Stimulated activated CD8-positive, alpha-beta memory T cell treated with anti-CD3 and anti-CD28 coated beads, Interleukin-7, amount 100 ng/mL, for 1 hour (primary cell): ENCODE measurements around the gene DNAJB6.
"Not testable (repeated sequence)": the region's sequence is repeated elsewhere in the genome, so short reads cannot be mapped to it uniquely, and the experiment has no call there.

Experiments used
- DNase-seq, 2 donors: peaks; one replicate each; pipeline ENCODE4 v3.0.0-alpha.2; 2020; ENCODE audit warnings: low read depth in 2 of 2

Gene DNAJB6

DNA sequence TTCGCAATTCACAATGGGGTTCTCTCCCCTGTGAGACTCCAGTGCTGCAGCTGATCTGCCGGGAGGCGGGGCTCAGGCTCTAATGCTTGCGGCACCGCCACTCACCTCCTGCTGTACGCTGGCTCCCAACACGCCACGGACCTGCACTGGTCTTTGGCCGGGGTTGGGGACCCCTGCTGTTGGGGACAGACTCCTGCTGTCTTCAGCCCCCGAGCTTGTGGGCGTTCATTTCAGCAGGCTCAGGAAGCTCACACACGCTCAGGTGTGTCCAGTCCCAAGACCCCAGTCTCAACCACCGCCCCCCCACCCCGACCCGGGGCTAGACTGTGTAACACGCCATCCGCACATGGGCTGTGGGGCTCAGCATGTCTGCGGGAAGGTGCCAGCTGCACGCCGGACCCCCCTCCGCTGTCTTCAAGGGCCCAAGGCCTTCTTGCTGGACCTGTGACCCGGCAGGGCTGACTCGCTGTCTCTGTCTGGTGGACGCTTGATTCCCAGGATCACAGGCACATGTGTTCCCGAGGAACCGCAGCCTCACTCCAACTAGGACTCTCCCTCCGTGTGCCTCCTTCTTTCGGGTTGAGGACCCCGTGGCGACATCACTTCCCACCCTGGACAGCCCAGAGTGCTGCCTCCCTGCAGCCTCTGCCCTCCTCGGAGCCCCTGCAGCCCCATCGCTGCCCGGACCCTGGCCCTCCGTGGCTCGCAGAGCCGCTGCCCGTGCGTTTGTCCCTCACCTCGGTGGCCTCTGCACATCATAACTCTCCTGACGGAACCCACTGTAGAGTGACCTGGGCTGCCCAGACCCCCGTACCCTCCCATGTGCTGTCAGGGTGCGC is 106.4 kb downstream of the DNAJB6 start:
- no peak for DNase-seq

- no peak for DNase-seq
Observed at GRCh38 chr7:157444011-157444842, 107.4 kb downstream of the DNAJB6 start.

DNA sequence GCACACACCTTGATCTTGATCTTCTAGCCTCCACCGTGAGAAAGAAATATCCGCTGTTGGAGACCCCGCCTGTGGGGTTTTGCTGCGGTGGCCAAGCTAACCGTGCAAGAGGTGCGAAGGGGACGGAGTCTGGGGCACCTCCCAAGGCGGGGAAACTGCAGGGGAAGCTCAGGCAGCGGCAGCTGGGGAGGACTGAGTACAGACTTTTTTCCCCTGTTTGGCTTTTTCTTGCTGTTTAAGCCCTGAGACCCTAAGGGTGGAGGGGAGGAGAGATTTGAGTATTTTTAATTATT is 108.0 kb downstream of the DNAJB6 start:
- no peak for DNase-seq

DNA sequence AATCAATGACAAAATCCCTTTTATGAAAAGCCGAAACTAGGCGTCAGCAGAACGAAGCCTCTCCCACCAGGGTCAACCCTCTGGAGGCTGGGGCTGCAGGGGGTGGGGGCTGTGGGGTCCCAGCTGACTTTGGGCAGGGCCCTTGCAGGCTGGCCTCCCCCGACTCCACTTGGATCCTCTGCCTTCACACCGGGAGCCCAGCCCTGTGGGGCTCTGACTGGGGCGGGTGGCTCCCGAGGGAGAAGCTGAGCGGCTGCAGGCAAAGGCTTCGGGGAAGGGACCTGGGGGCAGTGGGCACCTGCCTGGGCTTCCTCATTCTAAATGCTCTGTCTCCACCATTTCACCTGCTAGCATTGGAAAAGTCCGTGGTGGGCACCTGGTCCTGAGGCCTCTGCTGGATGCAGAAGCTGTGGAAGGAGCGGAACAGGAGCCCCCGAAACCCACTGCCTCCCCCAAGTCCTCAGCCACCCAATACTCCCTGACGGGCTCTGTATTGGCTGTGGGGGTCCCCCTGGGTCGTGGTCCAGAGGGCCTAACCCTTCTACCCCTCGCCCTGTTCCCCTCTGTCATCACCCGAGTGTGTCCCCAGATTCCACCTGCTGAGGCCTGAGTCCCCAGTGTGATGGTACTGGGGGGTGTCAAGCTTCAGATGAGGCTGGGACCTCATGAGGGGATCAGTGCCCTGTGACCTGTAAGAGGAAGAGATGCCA is 108.6 kb downstream of the DNAJB6 start:
- no peak for DNase-seq

DNA sequence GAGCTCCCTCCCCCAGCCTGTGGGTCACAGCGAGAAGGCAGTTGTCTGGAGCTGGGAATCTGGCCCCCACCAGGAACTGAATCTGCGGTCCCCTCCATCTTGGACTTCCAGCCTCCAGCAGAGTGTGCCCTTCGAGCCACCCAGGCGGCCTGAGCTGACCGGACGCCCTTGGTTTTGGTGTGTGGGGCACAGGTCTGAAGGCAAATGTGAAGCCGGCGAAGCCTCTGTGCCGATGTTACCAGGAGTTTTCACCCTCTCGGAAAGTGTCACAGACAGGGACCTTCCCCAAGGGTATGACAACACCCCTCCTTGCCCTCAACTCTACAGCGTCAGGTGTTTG is 109.1 kb downstream of the DNAJB6 start:
- no peak for DNase-seq

GRCh38 chr7:157446322-157446721 is 109.5 kb downstream of the DNAJB6 start:
- no peak for DNase-seq

- not testable (repeated sequence) for DNase-seq
Observed at GRCh38 chr7:157454003-157454402, 117.2 kb downstream of the DNAJB6 start.

DNA sequence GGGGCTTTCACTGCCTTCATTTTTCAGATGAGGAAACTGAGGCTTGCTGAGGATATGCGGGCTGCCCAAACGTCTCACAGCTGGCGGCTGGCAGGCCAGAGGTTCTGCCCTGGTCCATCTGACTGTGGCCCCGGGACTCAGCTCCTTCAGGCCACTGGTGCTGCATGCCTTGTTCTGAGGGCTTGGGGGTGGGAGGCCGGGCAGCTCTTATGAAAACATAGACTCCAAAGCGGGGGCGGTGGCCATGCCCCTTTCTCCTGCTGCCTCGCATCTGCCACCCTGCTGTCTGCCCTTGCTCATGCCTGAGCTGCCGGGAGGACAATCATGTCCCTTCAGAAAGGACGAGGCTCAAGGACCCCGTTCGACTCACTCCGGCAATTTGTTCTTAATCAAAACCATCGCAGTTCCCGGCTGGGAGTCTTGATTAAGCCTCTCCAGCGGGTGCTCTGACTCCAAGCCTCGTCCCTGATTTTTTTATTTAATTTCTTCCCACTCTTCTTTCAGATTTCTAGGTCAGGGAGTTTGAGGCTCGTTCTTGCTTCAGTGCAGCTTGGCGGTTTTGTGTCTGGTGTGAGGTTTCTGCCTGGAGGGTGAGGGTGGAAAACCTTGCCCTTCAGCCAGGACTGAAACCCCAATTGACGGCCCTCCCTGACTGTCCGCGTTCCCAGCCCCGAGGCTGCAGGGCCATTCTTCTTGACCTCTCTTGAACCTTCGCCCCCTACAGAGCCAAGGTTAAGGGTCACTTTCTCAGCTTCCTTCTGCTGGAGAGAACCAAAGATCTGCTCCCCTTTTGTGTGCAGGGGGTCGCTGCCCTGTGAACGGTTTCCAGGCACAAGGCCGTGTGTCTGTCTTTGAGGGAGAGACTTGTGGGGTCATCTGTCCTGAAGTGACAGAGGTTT is 120.8 kb downstream of the DNAJB6 start:
- no peak for DNase-seq

- no peak for DNase-seq
Observed at GRCh38 chr7:157458254-157458633, 121.4 kb downstream of the DNAJB6 start.

DNA sequence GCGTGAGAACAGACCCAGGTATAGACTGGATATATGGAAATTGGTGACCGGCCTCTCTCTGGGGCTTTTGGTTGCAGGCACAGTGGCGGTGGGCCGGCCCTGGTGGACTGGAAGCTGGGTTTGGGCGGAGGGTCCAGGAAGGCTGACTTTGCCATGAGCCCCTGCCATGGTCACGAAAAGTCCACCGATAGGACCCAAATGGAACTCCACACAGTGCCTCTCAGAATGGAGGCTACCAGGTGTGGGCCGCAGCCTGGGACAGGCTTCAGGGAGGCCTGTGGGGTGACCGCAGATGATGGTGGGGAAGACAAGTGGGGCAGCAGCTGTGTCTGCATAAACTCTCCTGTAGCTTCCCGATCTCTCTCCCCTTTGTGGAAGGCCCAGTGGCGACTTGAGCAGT is 123.2 kb downstream of the DNAJB6 start:
- no peak for DNase-seq

GRCh38 chr7:157460721-157461120 is 123.9 kb downstream of the DNAJB6 start:
- no peak for DNase-seq

- DNase-seq = no peak
Observed at GRCh38 chr7:157461573-157462418, 125.0 kb downstream of the DNAJB6 start.

DNA sequence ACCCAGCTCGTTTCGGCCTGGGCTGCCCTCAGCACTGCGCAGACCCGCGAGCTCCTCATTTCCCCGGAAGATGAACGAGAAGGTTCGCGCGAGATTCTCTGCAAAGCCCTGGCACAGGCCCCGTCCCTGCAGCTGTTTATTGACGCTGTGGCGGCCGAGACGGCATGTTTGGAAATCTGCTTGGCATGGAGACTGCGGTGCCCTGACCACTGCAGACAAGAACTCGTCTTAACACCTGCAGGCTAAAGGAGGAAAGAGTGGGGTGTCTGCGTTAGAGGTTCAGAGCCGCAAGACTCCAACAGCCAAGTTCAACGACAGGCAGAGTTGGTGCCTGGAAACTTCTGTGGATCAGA is 125.6 kb downstream of the DNAJB6 start:
- no peak for DNase-seq

GRCh38 chr7:157462840-157463239 is 126.0 kb downstream of the DNAJB6 start:
- no peak for DNase-seq

- no peak for DNase-seq
Observed at GRCh38 chr7:157463245-157463644, 126.4 kb downstream of the DNAJB6 start.

DNA sequence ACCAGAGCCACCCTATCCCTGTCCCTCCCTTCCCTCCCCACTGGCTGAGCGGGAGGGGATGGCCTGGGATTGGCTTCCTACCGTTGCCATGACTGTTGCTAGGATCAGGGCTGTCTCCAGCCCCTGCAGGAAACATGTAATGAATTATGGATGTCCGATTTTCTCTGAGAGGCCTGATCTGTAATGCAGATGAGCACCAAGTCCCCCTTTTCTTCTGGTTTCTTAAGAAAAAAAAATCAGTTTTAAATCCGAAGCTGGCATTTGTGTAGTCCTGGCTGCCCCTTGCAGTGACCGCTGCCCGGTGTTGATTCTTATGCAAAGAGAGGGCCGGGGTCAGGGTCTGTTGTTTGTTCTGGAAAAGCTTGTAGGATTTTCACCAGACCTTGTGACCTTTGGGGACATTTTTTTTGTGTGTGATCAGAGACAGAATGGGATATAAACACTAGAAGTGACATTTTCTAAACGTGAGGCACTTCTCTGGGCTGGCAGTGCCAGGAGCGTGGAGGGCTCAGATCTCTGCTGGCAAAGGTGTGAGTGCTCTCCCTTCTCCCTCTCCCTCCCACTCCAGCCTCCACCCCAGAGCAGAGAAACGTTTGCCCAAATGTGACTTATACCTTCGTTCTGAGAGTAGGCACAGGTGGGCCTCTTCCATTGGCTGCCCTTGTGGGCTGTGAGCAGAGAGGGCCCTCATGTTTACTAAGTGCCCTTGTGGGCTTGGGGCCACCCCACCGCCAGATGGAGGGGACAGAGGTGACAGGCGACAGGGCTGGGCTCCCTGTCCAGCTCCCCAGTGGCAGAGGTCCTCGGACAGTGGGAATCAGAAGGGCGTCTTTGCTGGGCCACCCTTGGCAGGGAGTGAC is 127.5 kb downstream of the DNAJB6 start:
- DNase-seq = no peak

GRCh38 chr7:157464971-157465886 is 128.4 kb downstream of the DNAJB6 start:
- DNase-seq = no peak
